Measurements from ENCODE around the gene TUBA4A. TPM values are rescaled to one million over a fixed set of nuclear protein-coding genes. Genes with fewer than 3 reads are reported as not detected.

TUBA4A gene
- polyA plus RNA-seq, 3 donors: 20.5 to 39.3 (median 30.0) TPM

DNA sequence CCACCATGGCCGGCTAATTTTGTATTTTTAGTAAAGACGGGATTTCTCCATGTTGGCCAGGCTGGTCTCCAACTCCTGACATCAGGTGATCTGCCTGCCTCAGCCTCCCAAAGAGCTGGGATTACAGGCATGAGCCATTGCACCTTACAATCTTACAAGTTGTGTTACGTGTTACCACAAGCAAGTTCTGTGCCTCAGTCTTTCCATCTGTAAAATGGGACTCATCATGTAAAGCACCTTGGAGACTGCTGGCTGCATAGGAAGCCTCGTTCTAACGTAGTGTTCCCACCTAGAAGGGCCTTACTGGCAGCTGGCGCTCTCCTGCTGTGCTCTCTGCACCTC, 35.4 kb upstream of the TUBA4A start:
- H3K27ac ChIP-seq (ENCODE audit: low read depth, low read length): no peak overlapping the region
- WGBS, 3 donors: 65 to 73% (median 71%) methylated on average over 6 of the region's 6 CpGs

DNA sequence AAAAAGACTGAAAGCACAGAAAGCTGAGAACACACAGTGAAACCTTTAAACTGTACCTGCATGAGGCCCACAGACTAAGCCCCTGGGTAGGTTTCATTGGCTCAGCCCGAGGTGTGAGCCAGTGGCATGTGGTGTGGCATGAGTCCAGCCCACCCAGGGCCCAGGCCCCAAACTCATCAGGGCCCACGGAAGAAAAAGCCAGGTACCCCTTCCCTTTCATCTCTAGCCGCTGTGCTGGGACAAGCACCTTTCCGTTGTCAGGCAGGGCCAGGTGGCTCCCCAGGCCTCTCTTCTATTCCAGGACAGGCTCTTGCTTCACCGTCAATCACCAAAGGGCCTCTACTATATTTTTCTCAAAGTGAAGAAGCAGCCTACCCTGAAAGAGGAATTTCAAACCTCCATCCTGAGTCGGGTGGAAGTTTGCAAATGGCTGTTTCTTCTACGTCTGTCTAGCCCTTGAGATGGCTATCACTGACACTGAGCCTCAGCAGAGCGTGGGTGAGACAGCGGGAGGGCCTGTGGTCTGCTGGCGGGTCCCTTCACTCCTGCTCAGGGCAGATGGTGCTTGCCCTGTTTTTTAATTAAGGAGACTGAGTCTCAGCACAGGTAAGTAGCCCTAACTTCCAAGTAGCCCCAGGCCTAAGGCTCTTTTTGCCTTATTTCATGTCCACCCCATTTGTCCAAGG, 34.0 kb upstream of the TUBA4A start:
- WGBS, 3 donors: 80 to 83% (median 81%) methylated on average over 10 of the region's 10 CpGs
- H3K27ac ChIP-seq (ENCODE audit: low read depth, low read length): no peak overlapping the region

DNA sequence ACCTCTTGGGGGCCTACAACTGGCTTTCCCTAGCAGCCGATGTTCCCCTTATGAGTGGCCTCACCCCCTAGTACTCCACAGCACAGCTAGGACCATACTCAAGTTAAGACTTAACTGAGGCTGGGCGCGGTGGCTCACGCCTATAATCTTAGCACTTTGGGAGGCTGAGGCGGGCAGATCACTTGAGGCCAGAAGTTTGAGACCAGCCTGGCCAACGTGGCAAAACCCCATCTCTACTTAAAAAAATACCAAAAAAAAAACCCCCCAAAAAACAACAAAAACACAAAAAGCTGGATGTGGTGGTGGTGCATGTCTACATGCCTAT, 33.4 kb upstream of the TUBA4A start:
- WGBS, 3 donors: 91 to 92% (median 92%) methylated on average over 6 of the region's 6 CpGs
- peak overlapping the region; percentile 1 for H3K27ac ChIP-seq (ENCODE audit: low read depth, low read length)

DNA sequence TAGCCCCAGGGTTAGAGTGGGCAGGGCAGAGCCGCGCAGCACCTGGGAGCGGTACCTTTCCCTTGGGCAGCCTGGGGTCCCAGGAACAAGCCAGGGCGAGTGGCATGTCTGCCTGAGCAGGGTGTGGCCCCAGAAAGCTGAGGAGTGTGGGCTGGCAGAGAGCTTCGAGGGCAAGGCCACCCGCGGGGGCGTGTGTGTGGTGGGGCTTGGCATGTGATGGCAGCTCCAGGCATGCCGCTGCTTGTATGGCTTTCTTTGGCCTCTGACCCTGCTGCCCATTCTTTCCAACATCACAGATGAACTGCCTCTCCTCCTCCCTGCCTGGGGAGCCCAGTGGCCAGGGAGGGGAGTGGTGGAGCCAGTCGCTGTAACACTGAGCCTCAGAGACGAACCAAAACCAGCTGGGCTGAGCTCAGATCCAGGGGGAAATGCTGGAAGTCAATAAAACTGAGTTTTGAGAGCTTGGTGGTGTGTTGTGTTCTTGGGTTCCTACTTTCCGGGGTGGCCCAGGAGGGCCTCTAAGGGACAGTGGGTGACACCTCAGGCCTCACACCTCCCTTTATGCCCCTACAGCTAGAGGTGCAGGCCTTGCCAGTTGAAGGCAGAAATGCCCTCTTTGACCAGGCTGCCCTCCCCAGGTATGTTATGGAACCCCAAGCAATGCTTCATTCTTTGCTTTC, 32.9 kb upstream of the TUBA4A start:
- peak overlapping the region; percentile 1 for H3K27ac ChIP-seq (ENCODE audit: low read depth, low read length)
- WGBS, 3 donors: 65 to 77% (median 75%) methylated on average over 12 of the region's 12 CpGs

DNA sequence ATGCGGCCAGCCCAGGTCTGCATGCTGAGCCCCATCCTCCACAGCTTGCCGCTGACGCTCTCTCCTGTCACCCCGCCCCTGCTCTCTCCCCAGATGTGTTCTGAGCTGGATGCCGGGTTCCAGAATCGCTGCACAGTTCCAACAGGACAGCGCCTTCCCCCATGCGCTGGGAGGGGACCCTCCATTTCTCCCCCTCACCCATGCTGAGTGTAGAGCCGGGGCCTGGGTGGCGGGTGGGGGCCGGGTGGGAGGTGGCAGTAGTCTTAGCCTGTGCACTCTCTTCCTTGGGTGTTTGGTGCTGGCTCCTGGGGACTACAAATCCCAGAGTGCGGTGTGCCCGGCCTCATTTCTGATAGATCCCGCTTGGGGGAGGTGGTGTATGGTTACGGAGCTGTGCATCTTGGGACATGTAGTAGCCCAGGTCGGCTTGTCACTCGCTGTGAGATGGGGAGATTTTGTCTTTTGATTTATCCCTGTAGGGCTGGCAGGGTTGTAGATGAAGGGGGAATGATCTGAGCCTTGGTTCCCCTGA, 32.2 kb upstream of the TUBA4A start:
- WGBS, 3 donors: 66 to 70% (median 67%) methylated on average over 17 of the region's 17 CpGs
- no peak overlapping the region for H3K27ac ChIP-seq (ENCODE audit: low read depth, low read length)

DNA sequence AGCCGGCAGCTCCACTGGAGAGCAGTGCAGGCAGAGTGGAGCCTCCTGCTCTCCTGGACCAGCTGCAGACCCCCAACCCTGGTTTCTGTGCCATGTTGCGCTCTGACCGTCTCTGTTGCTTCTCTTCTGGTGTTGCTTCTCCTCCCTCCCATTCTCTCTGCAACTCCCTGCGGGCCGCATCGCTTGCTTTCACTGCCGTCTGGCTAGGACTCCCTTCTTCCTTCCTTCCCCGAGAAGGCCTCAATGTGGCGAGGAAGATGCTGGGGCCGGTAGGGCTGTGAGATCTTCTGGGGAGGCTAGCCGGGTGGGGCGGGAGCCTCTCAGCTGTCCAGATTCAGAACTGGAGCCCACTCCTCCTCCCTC, 31.6 kb upstream of the TUBA4A start:
- no peak overlapping the region for H3K27ac ChIP-seq (ENCODE audit: low read depth, low read length)
- 75 to 84% (median 81%) methylated on average over 12 of the region's 12 CpGs for WGBS, 3 donors

DNA sequence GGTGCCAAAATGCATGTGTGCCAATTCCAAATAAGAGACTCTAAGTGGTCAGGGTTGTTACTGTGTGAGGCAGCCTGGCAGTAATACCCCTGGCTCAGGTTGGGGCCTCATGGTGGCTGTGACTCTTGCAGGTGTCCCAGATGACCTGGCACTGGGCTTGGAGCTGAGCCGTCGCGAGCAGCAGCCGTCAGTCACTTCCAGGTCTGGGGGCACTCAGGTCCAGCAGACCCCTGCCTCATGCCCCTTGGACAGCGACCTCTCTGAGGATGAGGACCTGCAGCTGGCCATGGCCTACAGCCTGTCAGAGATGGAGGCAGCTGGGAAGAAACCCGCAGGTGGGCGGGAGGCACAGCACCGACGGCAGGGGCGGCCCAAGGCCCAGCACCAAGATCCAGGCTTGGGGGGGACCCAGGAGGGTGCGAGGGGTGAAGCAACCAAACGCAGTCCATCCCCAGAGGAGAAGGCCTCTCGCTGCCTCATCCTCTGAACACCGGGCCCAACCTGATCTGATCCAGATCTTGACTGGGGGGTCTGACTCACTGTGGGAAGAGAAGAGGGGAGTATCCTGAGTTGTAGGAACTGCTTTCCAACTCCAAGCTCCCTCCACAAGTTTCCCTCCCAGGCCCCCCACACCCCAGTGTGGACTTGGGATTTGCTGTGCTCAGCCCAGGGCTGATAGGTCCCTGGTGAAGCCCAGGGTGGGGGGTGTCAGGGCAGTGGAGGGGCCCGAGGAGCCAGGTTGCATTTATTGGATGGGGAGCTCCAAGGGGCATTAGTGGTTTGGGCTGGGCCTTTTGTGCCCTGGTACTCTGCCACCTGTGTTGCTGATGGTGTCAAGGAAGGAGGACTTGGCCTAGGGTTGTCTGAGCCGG, 31.0 kb upstream of the TUBA4A start:
- no peak overlapping the region for H3K27ac ChIP-seq (ENCODE audit: low read depth, low read length)
- WGBS, 3 donors: 86 to 93% (median 88%) methylated on average over 16 of the region's 16 CpGs

DNA sequence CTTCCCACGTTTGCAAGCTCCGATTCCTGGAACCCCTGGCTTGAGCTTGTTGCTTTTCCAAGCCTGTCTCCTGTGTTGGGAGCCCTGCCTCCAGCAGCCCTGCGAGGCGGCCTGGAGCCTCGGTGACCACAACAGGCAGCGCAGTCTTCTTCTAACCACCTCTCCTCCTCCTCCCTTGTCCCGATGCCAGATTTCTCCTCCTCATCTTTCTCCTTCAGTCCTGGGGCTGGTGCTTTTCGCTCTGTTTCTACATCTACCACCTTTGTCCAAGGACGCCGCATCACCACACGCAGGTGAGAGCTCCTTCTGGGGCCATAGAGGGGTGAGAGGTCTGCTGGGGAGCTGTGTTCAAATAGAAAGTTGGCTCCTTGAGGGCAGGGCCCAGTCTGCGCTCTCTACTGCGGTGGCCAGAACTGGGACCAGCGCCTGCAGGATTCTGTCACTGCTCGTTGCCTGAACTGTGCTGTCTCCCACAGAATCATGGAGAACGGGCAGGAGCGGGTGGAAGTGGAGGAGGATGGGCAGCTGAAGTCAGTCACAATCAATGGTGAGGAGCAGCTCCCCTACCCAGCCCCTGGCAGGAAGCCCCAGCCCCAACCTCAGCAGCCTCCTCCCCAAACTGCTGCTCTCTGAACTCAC, 29.3 kb upstream of the TUBA4A start:
- no peak overlapping the region for H3K27ac ChIP-seq (ENCODE audit: low read depth, low read length)
- 85 to 91% (median 89%) methylated on average over 17 of the region's 17 CpGs for WGBS, 3 donors

DNA sequence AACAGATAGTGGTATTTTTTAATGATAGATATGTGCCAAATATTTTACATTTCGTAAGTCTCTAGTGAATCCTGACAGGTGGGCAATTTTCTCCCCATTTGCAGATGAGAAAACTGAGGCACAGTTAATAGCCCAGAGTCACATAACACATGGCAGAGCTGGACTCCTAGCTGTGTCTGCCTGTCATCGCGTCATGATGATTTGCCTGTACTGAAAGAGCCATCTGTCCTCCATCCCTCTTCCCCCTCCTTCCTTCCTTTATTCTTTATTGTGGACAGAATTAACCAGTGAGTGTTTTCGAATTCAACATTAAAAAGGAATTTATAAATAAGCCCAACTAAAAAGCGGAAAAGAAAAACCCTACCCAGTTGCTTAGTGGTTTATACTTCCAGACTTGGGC, 28.7 kb upstream of the TUBA4A start:
- 85 to 87% (median 86%) methylated on average over 5 of the region's 5 CpGs for WGBS, 3 donors

DNA sequence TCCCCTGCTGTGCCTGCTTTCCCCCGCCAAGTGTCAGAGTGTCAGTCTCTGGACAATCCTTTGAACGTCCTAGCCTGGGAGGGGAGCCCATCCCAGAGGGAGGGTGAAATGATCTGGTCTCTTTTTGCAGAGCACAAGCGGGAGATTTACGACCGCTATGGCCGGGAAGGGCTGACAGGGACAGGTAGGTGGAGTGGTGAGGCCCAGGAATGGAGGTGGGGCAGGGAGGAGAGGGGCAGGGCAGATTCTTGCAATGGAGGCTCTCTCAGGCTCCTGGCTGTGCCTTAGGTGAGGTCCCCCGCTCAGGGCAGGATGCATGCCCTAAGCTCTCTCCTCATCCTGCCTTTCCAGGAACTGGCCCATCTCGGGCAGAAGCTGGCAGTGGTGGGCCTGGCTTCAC, 27.9 kb upstream of the TUBA4A start:
- H3K27ac ChIP-seq (ENCODE audit: low read depth, low read length): no peak overlapping the region
- 77 to 91% (median 89%) methylated on average over 8 of the region's 8 CpGs for WGBS, 3 donors

More for the DNA sequence above, 28.7 kb upstream of the TUBA4A start:
- H3K27ac ChIP-seq (ENCODE audit: low read depth, low read length): no peak overlapping the region

DNA sequence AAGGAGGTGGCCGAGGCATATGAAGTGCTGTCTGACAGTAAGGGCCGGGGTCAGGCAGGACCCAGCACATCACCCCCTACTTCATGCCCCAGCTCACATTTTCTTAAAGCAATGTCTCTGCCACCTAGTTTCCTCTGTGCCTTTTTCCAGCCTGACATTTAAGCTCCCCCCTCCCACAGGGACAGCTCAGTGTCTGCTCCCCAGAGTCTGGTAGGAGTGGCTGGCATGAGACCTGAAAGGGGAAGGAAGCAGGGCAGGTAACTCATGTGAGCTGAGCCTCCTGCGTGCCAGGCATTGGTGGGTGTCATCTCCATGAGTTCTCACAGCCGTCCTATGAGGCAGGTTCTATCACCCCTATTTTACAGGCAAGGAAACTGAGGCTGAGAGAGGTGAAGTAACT, 26.9 kb upstream of the TUBA4A start:
- no peak overlapping the region for H3K27ac ChIP-seq (ENCODE audit: low read depth, low read length)
- WGBS, 3 donors: 92 to 95% (median 94%) methylated on average over 4 of the region's 4 CpGs

DNA sequence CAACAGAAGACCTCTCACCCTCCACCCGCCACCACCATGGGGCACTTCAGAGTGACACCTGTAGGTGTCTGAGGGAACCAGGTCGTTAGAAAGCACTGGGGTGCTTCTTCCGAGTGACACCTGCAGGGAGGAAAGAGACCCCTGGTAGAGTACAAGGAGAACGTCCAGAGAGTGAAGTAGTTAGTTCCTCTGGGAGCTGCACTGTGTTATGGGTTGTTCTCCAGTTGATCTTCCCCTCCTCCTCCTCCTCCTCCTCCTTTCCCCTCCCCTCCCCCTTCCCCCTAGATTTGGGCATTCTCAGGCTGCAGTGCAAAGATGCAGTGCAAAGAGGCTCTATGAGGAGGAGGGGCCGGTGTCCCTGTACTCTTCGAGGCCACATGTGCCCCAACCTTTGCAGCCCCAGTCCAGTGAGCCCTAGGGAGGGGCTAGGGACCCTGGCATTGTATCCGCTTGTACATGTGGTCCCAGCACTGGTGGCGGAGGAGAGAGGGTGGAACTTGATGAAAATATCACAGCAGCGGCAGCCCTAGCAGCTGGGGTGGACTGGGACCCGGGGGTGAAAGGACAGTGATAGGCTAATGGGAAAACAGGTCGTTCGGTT, 26.3 kb upstream of the TUBA4A start:
- WGBS, 3 donors: 35 to 50% (median 47%) methylated on average over 12 of the region's 12 CpGs
- H3K27ac ChIP-seq (ENCODE audit: low read depth, low read length): no peak overlapping the region

DNA sequence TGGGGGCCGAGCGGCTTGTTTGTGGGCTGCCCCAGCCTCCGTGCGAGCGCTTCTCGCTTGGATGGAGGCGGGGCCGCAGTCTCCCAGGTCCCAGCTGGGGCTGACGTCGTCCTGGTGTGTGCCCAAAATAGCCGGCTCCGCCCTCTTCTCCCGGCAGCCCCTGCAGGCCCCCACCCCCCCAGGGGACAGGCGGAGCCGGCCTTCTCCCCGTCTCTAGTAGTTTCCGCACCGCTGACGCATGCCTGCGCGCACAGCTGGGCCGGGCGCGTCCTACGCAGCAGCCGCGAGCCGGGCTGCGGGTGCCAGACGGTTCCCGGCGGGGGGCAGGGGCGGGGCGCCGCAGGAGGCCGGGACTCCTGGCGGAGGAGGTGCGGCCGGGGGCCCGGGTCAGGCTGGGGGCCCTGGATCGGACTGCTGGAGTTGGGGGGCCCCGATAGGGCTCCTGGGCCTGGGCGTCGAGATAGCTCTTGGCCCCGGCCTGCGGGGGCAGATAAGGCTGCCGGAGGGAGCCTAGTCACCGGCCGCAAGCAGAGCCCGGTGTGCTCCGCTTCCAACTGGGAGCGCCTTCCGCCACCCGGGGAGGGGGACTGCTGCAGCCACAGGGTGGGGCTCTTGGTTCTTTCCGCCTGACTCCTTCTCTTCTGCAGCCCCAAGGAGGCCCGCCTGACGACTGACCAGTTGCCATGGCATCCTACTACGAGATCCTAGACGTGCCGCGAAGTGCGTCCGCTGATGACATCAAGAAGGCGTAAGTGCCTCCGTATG, 25.6 kb upstream of the TUBA4A start, which contains the start of gene DNAJB2:
Gene DNAJB2 (plus strand): TSS at position 216 of the 765 bp plus-strand sequence. CDS start 468 bp downstream, at position 684.
- 0 to 2% (median 1%) methylated on average over 54 to 65 of the region's 65 CpGs for WGBS, 3 donors
- H3K27ac ChIP-seq (ENCODE audit: low read depth, low read length): peak within 1 kb of the TSS; percentile 51

DNA sequence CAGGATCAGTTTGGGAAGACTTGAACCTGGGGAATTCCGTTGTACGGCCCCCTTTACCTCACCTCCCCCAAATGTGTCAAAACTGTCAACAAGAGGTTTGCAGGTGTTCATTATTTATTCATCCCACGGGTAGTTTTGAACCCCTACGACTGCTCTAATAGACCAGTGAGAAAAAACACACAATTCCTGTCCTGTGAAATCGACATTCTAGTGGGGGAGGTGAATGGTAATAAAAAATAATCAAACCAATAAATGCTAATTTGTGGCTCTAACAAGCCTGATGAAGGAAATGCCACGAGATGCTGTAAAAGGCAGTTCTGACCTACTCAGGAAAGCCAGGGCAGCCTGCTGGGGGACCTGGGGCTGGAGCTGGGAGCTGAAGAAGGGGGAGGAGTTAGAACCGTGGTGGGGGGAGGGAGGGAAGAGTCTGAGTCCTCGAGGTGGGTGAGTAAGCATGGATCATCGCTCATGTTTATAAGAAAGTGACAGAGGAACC, 25.0 kb upstream of the TUBA4A start:
- WGBS, 3 donors: 6 to 13% (median 11%) methylated on average over 9 of the region's 9 CpGs
- H3K27ac ChIP-seq (ENCODE audit: low read depth, low read length): peak overlapping the region; percentile 51

DNA sequence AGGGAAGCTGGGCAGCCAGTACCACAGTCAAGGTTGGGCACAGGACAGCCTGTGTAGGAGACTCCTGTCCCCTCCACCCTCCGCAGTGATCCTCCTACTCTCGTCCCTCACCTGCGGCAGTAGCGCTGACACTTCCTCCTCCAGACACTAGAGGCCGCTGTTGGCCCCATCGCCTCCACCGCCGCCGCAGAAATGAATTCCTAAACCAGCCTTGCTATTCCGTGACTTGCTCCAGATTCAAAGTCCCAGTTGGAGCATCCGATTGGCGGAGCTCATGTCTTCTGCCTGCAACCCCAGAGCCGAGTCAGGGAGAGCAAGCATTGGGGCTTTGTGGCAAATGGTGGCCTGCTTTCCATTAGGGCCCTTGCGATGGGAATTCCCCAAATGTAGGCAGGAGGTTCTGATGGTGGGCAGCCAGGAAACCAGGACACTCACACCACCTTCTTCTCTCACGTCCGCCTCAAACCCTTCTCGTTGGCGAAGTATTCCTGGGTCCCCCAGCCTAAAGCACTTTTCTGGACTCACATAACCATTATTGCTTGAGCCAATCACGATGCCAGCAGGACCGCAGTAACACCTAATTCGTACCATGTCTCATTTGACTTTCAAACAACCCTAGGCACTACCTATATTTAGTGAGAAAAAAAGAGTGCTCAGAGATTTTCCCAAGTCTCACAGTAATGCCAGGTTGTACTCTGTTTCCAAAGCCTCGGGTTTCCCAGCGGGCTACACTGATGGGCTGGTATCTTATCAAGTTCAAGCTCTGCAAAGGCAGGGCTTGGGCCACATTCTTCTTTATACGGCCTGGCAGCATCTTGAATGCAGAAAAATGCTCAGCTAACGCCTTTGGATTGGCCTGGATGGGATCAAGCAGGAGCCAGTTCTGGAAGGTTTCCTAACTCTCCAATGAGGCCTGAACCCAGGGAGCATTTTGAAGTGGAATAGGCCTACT, 24.3 kb upstream of the TUBA4A start:
- WGBS, 3 donors: 26 to 28% (median 26%) methylated on average over 25 of the region's 25 CpGs
- H3K27ac ChIP-seq (ENCODE audit: low read depth, low read length): no peak overlapping the region

DNA sequence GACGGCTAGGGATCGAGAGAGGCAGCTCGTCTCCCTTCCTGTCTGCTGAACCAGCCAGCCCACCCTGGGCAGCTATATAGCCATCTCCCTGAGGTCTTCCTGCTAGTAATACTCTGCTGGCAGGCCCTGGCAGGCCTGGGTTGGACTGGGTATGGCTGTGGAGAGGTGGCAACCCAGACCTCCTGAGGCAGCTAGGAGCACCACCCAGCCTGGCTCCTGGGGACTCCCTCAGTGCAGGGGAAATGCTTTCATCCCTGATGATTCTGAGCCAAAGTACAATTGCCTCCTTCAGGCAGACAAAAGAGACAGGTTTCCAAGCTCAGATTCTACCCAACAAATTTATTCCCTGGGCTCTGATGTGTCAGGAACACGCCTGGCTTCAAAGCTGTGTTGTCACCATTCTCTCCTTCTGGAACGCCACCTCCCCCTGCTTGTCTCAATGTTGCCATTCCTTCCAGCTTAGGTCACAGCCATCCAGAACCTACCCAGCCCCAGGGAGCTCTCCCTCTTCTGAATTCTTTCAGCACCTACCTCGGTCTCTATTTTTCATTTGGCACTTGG, 20.7 kb upstream of the TUBA4A start:
- 46 to 60% (median 52%) methylated on average over 6 of the region's 6 CpGs for WGBS, 3 donors

More for the DNA sequence above, 20.7 kb upstream of the TUBA4A start:
- no peak overlapping the region for H3K27ac ChIP-seq (ENCODE audit: low read depth, low read length)

Measured in adipose tissue (tissue), 3 donors.